ENCODE results near the gene DPP7. TPM values are rescaled to one million over a fixed set of nuclear protein-coding genes. Genes with fewer than 3 reads are reported as not detected.

Gene DPP7
- total RNA-seq, 1 donor from 2014 or later = 66.6 TPM

DNA sequence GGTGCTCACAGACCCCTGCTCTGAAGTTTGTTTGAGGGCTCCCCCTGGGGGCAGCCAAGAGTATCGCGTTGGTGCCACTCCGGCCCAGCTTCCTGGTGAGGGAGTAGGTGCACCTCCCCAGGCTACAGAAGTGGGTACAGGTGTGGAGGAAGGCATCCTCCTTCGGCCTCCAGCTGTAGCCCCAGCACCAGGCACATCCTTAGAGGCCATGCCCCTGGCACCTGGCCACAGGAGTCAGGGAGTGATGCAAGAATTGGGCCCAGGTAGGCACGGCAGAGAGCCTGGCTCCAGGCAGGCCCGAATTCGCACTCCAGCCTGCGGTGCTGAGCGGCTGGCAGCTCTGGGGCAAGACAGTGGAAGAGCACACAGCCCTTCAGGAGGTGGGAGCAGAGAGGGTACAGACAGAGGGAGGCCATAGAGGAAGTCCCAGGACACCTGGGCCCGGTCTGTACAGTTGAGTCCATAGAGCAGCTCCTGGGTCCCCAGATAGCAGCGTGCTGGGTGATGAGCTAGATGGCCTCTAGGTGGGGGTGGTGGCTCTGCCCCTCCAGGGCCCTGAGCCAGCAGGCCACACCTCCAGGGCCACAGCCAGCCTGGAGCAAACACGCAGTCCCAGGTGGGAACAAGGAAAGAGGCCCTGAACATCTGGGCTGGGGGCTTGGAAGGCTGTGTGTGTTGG is 46.5 kb downstream of the DPP7 start:
- Histone ChIP-seq H3K36me3 (ENCODE audit: control insufficient read depth, insufficient read depth, low read length) (no peaks in the 10 kb centered on the region), H3K27me3 (ENCODE audit: control insufficient read depth, insufficient read depth, low read length) (no peaks in the 10 kb centered on the region), H3K4me3 (ENCODE audit: low read depth, low read length) (no peak overlapping the region)
- FAIRE-seq (no peak), DNase-seq (ENCODE audit: low read depth) (peak; percentile 72)
- TF ChIP-seq, protein P1, sequence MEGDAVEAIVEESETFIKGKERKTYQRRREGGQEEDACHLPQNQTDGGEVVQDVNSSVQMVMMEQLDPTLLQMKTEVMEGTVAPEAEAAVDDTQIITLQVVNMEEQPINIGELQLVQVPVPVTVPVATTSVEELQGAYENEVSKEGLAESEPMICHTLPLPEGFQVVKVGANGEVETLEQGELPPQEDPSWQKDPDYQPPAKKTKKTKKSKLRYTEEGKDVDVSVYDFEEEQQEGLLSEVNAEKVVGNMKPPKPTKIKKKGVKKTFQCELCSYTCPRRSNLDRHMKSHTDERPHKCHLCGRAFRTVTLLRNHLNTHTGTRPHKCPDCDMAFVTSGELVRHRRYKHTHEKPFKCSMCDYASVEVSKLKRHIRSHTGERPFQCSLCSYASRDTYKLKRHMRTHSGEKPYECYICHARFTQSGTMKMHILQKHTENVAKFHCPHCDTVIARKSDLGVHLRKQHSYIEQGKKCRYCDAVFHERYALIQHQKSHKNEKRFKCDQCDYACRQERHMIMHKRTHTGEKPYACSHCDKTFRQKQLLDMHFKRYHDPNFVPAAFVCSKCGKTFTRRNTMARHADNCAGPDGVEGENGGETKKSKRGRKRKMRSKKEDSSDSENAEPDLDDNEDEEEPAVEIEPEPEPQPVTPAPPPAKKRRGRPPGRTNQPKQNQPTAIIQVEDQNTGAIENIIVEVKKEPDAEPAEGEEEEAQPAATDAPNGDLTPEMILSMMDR (IDR thresholded peaks at IDR 0.05; ENCODE audit: insufficient read depth, low read length, severe bottlenecking) = peak; percentile 89

DNA sequence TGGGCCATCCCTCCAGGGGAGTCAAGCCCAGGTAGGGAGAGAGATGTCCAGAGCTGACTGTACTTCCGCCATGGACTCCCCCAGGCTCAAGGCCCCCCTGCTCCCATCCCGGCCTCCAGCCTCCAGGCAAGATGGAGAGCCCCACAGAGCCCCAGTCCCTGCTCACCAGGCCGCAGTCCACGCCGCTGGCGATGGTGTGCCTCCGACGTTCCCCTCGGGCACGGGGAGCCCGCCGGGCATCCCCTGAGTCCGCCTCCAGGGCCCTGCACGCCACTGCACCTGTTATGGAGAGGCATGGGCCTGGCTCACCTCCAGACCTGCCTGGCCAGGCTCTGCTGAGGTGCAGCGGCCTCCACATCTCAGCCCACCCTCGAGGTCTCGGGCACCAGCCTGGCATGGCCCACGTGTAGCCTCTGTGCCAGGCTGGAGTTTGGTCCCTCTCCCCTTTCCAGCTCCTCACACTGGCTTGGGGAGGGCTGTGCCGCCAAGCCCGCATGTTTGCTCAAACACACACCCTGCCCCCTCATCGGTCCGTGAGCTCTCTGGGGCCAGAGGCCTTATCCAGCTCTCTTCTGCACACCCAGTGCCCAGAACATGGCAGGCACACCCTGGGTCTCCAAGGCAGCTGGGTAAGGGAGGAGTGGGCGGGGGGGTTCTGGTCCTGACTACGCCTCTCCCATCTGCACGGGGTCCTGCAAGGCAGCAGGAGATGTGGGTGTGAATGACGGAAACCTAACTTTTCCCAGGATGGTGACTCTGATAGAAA is 48.3 kb downstream of the DPP7 start:
- TF ChIP-seq, protein P1 (IDR thresholded peaks at IDR 0.05; ENCODE audit: insufficient read depth, low read length, severe bottlenecking) = no peak
- no peaks in the 10 kb centered on the region for H3K36me3 ChIP-seq (ENCODE audit: control insufficient read depth, insufficient read depth, low read length)
- no peak overlapping the region for H3K4me3 ChIP-seq (ENCODE audit: low read depth, low read length)
- no peaks in the 10 kb centered on the region for H3K27me3 ChIP-seq (ENCODE audit: control insufficient read depth, insufficient read depth, low read length)
- DNase-seq (ENCODE audit: low read depth) (no peak), FAIRE-seq (no peak)

DNA sequence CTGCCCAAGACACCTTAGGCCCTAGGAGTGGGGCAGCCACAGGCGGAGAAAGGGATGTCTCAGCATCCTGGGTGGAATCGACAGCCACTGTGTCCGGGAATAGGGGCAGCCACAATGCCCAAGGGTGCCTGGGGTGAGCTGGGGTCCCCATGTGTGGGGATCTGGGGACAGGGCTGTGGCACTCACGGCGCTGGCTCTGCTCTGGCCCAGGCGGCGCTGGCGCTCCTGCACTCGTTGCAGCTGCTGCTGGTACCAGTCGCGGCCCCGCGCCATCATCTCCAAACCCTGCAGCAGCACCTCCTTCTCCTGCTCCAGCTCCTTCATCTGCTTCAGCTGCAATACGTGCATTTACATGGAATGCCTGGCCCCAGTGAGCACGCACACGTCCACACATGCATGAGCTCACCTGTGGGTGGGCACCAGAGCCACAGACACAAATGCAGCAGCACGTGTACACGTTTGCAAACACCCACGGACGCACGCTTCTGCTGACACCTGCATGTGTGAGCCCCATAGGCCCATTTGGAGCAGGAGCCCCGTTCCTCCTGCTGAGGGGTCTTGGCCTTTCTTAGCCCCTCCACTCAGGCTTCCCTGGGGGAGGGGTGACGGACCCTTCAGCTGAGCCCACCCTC is 49.1 kb downstream of the DPP7 start:
- Histone ChIP-seq H3K36me3 (ENCODE audit: control insufficient read depth, insufficient read depth, low read length) (no peaks in the 10 kb centered on the region), H3K27me3 (ENCODE audit: control insufficient read depth, insufficient read depth, low read length) (no peaks in the 10 kb centered on the region), H3K4me3 (ENCODE audit: low read depth, low read length) (no peak overlapping the region)
- DNase-seq (ENCODE audit: low read depth) = no peak
- no peak for FAIRE-seq
- TF ChIP-seq, protein P1 (IDR thresholded peaks at IDR 0.05; ENCODE audit: insufficient read depth, low read length, severe bottlenecking) = no peak

DNA sequence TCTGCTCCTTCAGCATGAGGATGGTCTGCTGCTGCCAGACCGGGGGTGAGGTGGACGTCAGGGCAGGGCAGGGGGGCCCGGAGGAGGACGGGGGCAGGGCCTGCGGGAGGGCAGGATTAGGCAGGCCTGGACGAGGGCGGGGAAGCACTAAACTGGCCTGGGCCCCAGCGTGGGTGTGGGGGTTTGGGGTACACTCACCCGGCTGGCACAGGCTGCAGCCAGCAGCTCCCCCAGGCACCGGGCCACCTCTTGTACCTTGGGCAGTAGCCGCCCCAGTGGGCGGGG is 49.7 kb downstream of the DPP7 start:
- no peak for FAIRE-seq
- Histone ChIP-seq H3K36me3 (ENCODE audit: control insufficient read depth, insufficient read depth, low read length) (no peaks in the 10 kb centered on the region), H3K4me3 (ENCODE audit: low read depth, low read length) (no peak overlapping the region), H3K27me3 (ENCODE audit: control insufficient read depth, insufficient read depth, low read length) (no peaks in the 10 kb centered on the region)
- TF ChIP-seq, protein P1 (IDR thresholded peaks at IDR 0.05; ENCODE audit: insufficient read depth, low read length, severe bottlenecking) = no peak
- no peak for DNase-seq (ENCODE audit: low read depth)

DNA sequence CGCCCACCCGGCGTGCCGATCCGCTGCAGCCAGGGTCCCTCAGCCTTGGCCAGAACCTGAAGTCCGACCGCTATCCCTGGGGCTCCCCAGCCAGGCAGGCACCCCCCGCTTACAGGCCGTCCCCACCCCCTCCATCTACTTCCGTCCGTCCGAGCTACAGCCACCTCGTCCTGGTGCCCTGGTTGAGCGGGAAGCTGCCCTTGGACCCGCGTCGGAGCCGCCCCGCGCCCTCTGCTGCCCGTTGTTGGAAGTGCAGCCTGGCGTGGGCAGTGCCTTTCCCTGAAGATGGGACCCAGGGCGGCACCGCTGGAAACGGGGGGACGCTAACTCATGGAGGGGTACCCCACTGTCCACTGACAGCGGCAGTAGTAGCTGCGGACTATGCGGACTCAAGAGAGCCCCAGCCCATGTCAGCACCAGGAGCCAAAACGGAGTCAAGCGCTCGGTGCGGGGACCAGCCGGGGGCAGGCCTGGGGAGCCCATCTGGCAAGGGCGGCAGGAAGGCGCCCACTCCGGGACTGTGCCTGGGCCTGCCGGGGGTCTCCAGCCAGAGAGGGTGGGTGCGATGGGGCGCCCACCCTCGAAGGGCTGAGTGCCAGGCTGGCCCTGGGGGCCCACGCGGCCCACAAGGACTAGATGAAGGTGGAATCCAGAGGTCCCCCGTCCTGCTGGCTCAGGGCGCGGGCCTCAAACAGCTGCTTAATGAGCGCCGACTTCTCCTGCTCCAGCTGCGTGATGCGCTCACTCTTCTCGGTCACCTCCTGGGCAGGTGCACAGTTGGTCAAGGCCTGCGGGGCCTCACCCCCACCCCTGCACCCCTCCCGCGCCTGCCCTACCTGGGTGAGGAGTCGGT is 50.3 kb downstream of the DPP7 start:
- Histone ChIP-seq H3K4me3 (ENCODE audit: low read depth, low read length) (no peak overlapping the region), H3K27me3 (ENCODE audit: control insufficient read depth, insufficient read depth, low read length) (no peaks in the 10 kb centered on the region), H3K36me3 (ENCODE audit: control insufficient read depth, insufficient read depth, low read length) (no peaks in the 10 kb centered on the region)
- TF ChIP-seq, protein P1 (IDR thresholded peaks at IDR 0.05; ENCODE audit: insufficient read depth, low read length, severe bottlenecking) = peak; percentile 92
- no peak for FAIRE-seq
- DNase-seq (ENCODE audit: low read depth) = no peak

Data from bronchial epithelial cell (primary cell).